ENCODE results near the gene HSPA14. TPM values are rescaled to one million over a fixed set of nuclear protein-coding genes. Genes with fewer than 3 reads are reported as not detected.

HSPA14 gene
- total and polyA plus RNA-seq, 2 of the 8 experiments (the other 6 are each of a cell fraction or from before 2014, with no cell fraction given), result 20.5 to 36.4 TPM

DNA sequence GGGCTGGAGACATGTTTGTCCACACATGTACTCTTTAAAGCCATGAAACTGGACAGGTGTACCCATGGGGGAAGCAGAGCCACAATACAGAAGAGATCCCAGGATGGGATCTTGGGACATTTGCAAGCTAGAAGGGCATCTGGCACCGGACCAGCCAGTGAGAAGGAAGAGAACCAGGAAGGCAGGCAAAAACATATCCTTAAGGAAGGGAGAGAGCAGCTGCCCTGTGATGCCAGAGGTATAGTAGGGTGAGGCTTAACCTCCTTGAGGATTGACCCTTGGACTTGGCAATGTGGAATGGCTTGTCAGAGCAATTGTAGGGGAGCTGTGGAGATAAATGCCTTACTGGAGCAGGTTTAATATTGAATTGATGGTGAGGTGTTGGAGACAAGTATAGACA is 22.7 kb downstream of the HSPA14 start:
- no peak overlapping the region for H3K4me3 ChIP-seq (ENCODE audit: extremely low read depth in 1 of 4, insufficient read depth in 2 of 4, low read depth in 3 of 4, low read length in 4 of 4)
- WGBS, 2 experiments (ENCODE audit: extremely low coverage in 1 of 2, insufficient coverage in 1 of 2, insufficient read length in 1 of 2, insufficient replicate concordance in 2 of 2, low coverage in 1 of 2, low lambda C conversion rate in 2 of 2, missing lambda C conversion rate in 1 of 2), result 100% methylated on average over 1 of the region's 1 CpG; no CpG with 5 or more reads in 1 of the 2 experiments
- no peak overlapping the region for H2BK20ac ChIP-seq (ENCODE audit: low read length)
- no peaks in the 10 kb centered on the region for H3K23me2 ChIP-seq (ENCODE audit: low read depth, low read length)
- no peaks in the 10 kb centered on the region for H3K4me1 ChIP-seq (replicated peaks in 1 of 4; ENCODE audit: control insufficient read depth in 3 of 4, insufficient read depth in 4 of 4, low read length in 3 of 4)
- H3K79me2 ChIP-seq (ENCODE audit: control insufficient read depth in 1 of 2, insufficient read depth in 2 of 2, low read length in 2 of 2), result no peaks in the 10 kb centered on the region
- CTCF ChIA-PET (ENCODE audit: partially characterized antibody), result no interaction called here
- no peak overlapping the region for H4K8ac ChIP-seq (ENCODE audit: extremely low read depth, insufficient read depth, low read length)
- H2BK12ac ChIP-seq (ENCODE audit: low read depth, low read length), result no peak overlapping the region
- H2BK15ac ChIP-seq (ENCODE audit: low read length), result no peak overlapping the region
- peaks cover 0 to 3% of the 10 kb centered on the region in 2 experiments for H4K20me1 ChIP-seq (replicated peaks in 1 of 2; ENCODE audit: control insufficient read depth in 1 of 2, insufficient read depth in 2 of 2, low read length in 2 of 2)
- no peak overlapping the region for H3K14ac ChIP-seq (ENCODE audit: insufficient read length)
- no peak overlapping the region for H3K23ac ChIP-seq (ENCODE audit: insufficient read length)
- H2BK120ac ChIP-seq (replicated peaks; ENCODE audit: low read depth, low read length), result no peak overlapping the region
- no peak overlapping the region for H2AFZ ChIP-seq (ENCODE audit: low read length)
- FAIRE-seq (no peak), DNase-seq (ENCODE audit: low read depth in 1 of 2, low spot score in 2 of 2) (no peak)
- H3K36me3 ChIP-seq (ENCODE audit: control insufficient read depth in 2 of 4, insufficient read depth in 4 of 4, low read length in 3 of 4), result peaks cover 0 to 23% (median 6%) of the 10 kb centered on the region in 4 experiments; a peak in 5 of 8 replicates
- POLR2A ChIA-PET (ENCODE audit: partially characterized antibody), result interaction anchor here (2.0 kb wide), 1 partner anchor 18 kb away, joined by 5 read pairs; the partner anchor contains the start of gene SUV39H2
- H3K56ac ChIP-seq (replicated peaks; ENCODE audit: insufficient read length, low read depth, low read length), result no peak overlapping the region
- no peak overlapping the region for H3K27ac ChIP-seq (ENCODE audit: low read depth, low read length)
- TF ChIP-seq NANOG (IDR thresholded peaks at IDR 0.05; ENCODE audit: insufficient read depth, low read depth, low read length, poor library complexity, severe bottlenecking) (no peak), RAD21 (IDR thresholded peaks at IDR 0.05 in 1 of 2, conservative IDR thresholded peaks at IDR 0.05 in 1 of 2; ENCODE audit: low read depth in 2 of 2, low read length in 2 of 2) (no peak)
- no peak overlapping the region for H4K5ac ChIP-seq (ENCODE audit: insufficient read length, low read depth, low read length)
- H3K9me3 ChIP-seq (ENCODE audit: insufficient read depth in 2 of 2, low read depth in 1 of 2, low read length in 1 of 2), result no peaks in the 10 kb centered on the region
- H4K91ac ChIP-seq (replicated peaks; ENCODE audit: insufficient read length, low read length), result no peak overlapping the region
- no peaks in the 10 kb centered on the region for H3K79me1 ChIP-seq (ENCODE audit: low read depth, low read length)
- H2AK5ac ChIP-seq (ENCODE audit: low read depth, low read length), result no peak overlapping the region
- H2BK5ac ChIP-seq (ENCODE audit: low read depth, low read length), result no peak overlapping the region
- no peak overlapping the region for H3K4ac ChIP-seq (replicated peaks; ENCODE audit: insufficient read length, low read depth, low read length)
- H3K18ac ChIP-seq (ENCODE audit: extremely low read depth, low read length), result no peak overlapping the region
- H3K4me2 ChIP-seq (ENCODE audit: insufficient read depth in 1 of 2, low read depth in 2 of 2, low read length in 2 of 2), result no peak overlapping the region
- no peaks in the 10 kb centered on the region for H3K27me3 ChIP-seq (replicated peaks in 1 of 4; ENCODE audit: control insufficient read depth in 3 of 4, extremely low read depth in 1 of 4, insufficient read depth in 3 of 4, low read length in 3 of 4)
- no peak overlapping the region for H3K9ac ChIP-seq (replicated peaks in 1 of 4; ENCODE audit: extremely low read depth in 1 of 4, low read depth in 3 of 4, low read length in 3 of 4)

All from H1 (cell line).